BLaER1 treated with 17β-estradiol and CSF1 and Interleukin-3, amounts not matched to agents 10 nM and 100 nM (cell line): Measurements from ENCODE around the gene ARHGAP45.
A peak's percentile ranks its signal among the peaks of the same experiment; 100 is the strongest.

Experiments used
- H3K27ac ChIP-seq, 11 experiments: shearing (Covaris generic); formaldehyde crosslinking; 2 replicates each; pipeline ENCODE4 v1.8.1; 2022
- H3K27me3 ChIP-seq, 11 experiments: shearing (Covaris generic); formaldehyde crosslinking; 2 replicates each; pipeline ENCODE4 v1.8.1; 2022
- H3K36me3 ChIP-seq, 11 experiments: shearing (Covaris generic); formaldehyde crosslinking; 2 replicates each; pipeline ENCODE4 v1.8.1; 2022
- H3K4me1 ChIP-seq, 10 experiments: shearing (Covaris generic); formaldehyde crosslinking; 2 replicates each; pipeline ENCODE4 v1.8.1; 2022
- H3K4me2 ChIP-seq, 11 experiments: shearing (Covaris generic); formaldehyde crosslinking; 2 replicates each; pipeline ENCODE4 v1.8.1; 2022
- H3K4me3 ChIP-seq, 10 experiments: shearing (Covaris generic); formaldehyde crosslinking; 2 replicates each; pipeline ENCODE4 v1.8.1; 2022
- H3K9ac ChIP-seq, 11 experiments: shearing (Covaris generic); formaldehyde crosslinking; 2 replicates each; pipeline ENCODE4 v1.8.1; 2022
- H3K9me3 ChIP-seq, 11 experiments: shearing (Covaris generic); formaldehyde crosslinking; replicated peaks in 1 of 11; 2 replicates each; pipeline ENCODE4 v1.8.1; 2022
- H4K20me1 ChIP-seq, 11 experiments: shearing (Covaris generic); formaldehyde crosslinking; 2 replicates each; pipeline ENCODE4 v1.8.1; 2022
- Cebpa-rat ChIP-seq, 11 experiments: shearing (Covaris generic); IDR thresholded peaks; 2 replicates each; pipeline ENCODE4 v1.8.1; 2022

Gene ARHGAP45, protein sequence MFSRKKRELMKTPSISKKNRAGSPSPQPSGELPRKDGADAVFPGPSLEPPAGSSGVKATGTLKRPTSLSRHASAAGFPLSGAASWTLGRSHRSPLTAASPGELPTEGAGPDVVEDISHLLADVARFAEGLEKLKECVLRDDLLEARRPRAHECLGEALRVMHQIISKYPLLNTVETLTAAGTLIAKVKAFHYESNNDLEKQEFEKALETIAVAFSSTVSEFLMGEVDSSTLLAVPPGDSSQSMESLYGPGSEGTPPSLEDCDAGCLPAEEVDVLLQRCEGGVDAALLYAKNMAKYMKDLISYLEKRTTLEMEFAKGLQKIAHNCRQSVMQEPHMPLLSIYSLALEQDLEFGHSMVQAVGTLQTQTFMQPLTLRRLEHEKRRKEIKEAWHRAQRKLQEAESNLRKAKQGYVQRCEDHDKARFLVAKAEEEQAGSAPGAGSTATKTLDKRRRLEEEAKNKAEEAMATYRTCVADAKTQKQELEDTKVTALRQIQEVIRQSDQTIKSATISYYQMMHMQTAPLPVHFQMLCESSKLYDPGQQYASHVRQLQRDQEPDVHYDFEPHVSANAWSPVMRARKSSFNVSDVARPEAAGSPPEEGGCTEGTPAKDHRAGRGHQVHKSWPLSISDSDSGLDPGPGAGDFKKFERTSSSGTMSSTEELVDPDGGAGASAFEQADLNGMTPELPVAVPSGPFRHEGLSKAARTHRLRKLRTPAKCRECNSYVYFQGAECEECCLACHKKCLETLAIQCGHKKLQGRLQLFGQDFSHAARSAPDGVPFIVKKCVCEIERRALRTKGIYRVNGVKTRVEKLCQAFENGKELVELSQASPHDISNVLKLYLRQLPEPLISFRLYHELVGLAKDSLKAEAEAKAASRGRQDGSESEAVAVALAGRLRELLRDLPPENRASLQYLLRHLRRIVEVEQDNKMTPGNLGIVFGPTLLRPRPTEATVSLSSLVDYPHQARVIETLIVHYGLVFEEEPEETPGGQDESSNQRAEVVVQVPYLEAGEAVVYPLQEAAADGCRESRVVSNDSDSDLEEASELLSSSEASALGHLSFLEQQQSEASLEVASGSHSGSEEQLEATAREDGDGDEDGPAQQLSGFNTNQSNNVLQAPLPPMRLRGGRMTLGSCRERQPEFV

DNA sequence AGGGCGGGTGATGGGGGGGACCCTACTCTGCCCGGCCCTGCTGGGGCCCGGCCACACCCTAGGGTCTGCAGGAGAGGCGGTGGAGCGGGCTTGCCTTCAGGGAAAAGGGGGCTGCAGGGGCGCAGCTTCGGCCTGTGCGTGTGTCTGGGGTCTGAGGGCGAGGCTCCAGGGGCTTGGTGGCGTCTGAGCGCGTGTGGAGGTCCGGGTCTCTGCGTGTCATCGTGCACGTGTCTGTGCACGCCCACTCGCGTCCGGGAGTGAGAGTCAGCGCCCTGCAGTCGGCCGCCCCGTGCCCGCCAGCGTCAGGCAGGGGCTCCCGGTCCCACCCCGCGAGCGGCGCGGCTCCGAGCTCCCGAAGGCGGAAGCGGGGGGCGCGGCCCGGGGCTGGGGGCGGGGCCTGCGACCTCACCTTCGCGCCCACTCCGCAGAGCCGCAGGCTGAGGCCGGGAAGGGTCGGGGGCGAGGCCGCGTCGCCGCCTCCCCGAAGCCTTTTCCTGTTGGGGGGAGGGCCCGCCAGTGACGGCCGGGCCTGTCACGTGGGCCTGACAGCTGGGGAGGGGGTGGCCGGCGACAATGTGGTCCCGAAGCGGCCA is at the start of gene ARHGAP45:
Gene ARHGAP45, plus strand, starts transcription at position 420 of the 593 bp plus-strand sequence. CDS start 239 bp downstream, outside the sequence.
- H3K4me1 ChIP-seq, result peaks cover 58 to 77% (median 69%) of the 10 kb centered on the region in 10 experiments
- H3K4me3 ChIP-seq, result peak within 1 kb of the TSS; percentile 91 to 100 (median 96)
- 0 out of 22 replicates have a peak, but pooled peaks cover 0 to 4% (median 0%) of the 10 kb centered on the region in 11 experiments for H3K27me3 ChIP-seq
- H4K20me1 ChIP-seq, result peaks cover 14 to 37% (median 27%) of the 10 kb centered on the region in 11 experiments; a peak in 21 of 22 replicates
- peak within 1 kb of the TSS; percentile 88 to 100 (median 97) for H3K4me2 ChIP-seq
- H3K9ac ChIP-seq, result peak within 1 kb of the TSS; percentile 88 to 99 (median 96)
- 0 out of 22 replicates have a peak, but pooled peaks cover 0 to 5% (median 0%) of the 10 kb centered on the region in 11 experiments for H3K9me3 ChIP-seq
- peak within 1 kb of the TSS; percentile 71 to 99 (median 96) for H3K27ac ChIP-seq
- peaks cover 31 to 37% (median 36%) of the 10 kb centered on the region in 11 experiments for H3K36me3 ChIP-seq
- TF ChIP-seq Cebpa-rat (IDR thresholded peaks at IDR 0.05), result no peak

DNA sequence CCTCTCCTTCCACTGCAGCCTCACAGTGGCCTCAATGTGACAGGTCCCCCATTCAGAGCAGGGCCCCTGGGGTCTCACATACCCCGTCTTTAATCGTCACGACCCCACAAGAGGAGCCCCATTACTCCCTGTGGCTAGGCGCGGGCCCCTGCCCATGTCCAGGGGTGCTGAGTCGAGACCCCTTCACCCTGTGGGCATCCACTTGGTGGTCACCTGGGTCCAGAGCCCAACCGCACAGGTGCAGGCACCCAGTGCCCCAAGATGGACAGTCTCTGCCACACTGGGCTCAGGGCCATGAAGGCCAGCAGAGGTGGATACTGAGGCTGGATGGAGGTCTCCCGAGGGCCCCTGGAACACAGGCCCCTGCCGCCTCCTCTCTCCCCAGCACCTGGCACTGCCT is 49.1 kb upstream of the ARHGAP45 start:
- peak overlapping the region in 7 of 10 experiments; percentile 2 to 97 (median 86); a peak in 7 of 20 replicates for H3K4me3 ChIP-seq
- no peak for TF ChIP-seq Cebpa-rat (IDR thresholded peaks at IDR 0.05)
- peak overlapping the region in 7 of 11 experiments; percentile 8 to 95 (median 37); a peak in 10 of 22 replicates for H3K27ac ChIP-seq
- H3K9ac ChIP-seq, result peak overlapping the region; percentile 95 to 100 (median 98); a peak in 21 of 22 replicates
- H3K36me3 ChIP-seq, result peaks cover 35 to 69% (median 55%) of the 10 kb centered on the region in 11 experiments
- peaks cover 75 to 79% (median 76%) of the 10 kb centered on the region in 11 experiments for H4K20me1 ChIP-seq
- no peaks in the 10 kb centered on the region for H3K27me3 ChIP-seq
- peak overlapping the region; percentile 90 to 100 (median 99) for H3K4me2 ChIP-seq
- H3K4me1 ChIP-seq, result peaks cover 37 to 49% (median 45%) of the 10 kb centered on the region in 10 experiments
- H3K9me3 ChIP-seq, result no peaks in the 10 kb centered on the region

DNA sequence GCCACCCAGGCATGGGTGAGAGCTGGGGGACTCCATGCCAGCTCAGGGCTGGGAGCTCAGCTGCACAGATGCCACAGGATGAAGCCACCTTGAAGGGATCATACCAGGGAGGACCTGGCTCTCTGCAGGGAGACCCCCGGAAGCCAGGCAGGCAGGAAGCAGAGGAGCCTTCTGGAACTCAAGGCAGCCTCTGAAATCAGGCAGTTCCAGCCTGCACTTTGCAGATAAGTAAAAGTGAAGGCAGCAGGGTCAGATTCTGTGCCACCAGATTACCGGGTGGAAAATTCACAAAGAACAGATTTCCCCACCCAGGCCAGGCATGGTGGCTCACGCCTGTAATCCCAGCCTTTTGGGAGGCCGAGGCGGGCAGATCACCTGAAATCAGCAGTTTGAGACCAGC is 48.6 kb upstream of the ARHGAP45 start:
- H3K9ac ChIP-seq, result peak overlapping the region; percentile 95 to 100 (median 98)
- H3K4me2 ChIP-seq, result peak overlapping the region; percentile 90 to 100 (median 99)
- peak overlapping the region in 7 of 11 experiments; percentile 8 to 95 (median 44); a peak in 11 of 22 replicates for H3K27ac ChIP-seq
- H3K4me3 ChIP-seq, result peak overlapping the region in 8 of 10 experiments; percentile 6 to 100 (median 97); a peak in 8 of 20 replicates
- no peaks in the 10 kb centered on the region for H3K27me3 ChIP-seq
- peaks cover 30 to 64% (median 50%) of the 10 kb centered on the region in 11 experiments for H3K36me3 ChIP-seq
- peaks cover 37 to 49% (median 46%) of the 10 kb centered on the region in 10 experiments for H3K4me1 ChIP-seq
- peaks cover 70 to 74% (median 71%) of the 10 kb centered on the region in 11 experiments for H4K20me1 ChIP-seq
- H3K9me3 ChIP-seq, result no peaks in the 10 kb centered on the region
- TF ChIP-seq Cebpa-rat (IDR thresholded peaks at IDR 0.05), result no peak

DNA sequence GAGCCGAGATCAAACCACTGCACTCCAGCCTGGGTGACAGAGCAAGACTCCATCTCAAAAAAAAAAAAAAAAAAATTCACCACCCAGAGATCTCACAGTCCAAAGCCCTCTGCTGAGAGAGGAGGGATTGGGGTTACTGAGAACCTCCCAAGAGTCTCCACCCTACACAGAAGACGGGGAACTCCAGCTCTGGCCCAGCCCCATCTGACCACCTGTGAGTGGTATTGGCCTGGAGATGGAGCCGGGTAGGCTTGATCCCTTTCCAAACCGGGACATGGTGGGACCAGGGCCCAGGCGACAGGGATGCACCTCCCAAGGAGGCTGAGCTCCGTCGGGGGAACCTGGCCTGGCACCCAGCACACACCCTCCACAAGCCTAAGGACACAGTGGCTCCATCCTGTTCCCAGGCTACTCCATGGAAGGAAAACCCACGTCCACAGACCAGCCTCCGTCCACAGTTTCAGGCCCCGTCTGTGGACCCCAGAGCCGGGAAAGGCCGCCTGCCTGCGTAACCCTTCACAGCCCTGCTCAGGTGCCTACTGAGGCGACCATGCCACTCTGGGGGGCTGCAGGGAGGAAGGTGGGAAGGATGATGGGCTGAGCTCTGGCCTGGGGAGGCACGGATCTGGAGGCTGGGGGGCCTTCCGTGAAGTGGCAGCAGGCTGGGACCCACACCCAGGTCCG is 47.9 kb upstream of the ARHGAP45 start:
- H3K9me3 ChIP-seq, result no peaks in the 10 kb centered on the region
- H3K9ac ChIP-seq, result peak overlapping the region; percentile 95 to 100 (median 98)
- H3K27me3 ChIP-seq, result no peaks in the 10 kb centered on the region
- H3K4me1 ChIP-seq, result peaks cover 37 to 49% (median 46%) of the 10 kb centered on the region in 10 experiments
- H3K4me2 ChIP-seq, result peak overlapping the region; percentile 90 to 100 (median 99)
- peak overlapping the region; percentile 86 to 100 (median 97) for H3K4me3 ChIP-seq
- peaks cover 64 to 67% (median 65%) of the 10 kb centered on the region in 11 experiments for H4K20me1 ChIP-seq
- no peak for TF ChIP-seq Cebpa-rat (IDR thresholded peaks at IDR 0.05)
- H3K27ac ChIP-seq, result peak overlapping the region in 7 of 11 experiments; percentile 94 to 99 (median 96); a peak in 11 of 22 replicates
- peaks cover 24 to 57% (median 43%) of the 10 kb centered on the region in 11 experiments for H3K36me3 ChIP-seq

DNA sequence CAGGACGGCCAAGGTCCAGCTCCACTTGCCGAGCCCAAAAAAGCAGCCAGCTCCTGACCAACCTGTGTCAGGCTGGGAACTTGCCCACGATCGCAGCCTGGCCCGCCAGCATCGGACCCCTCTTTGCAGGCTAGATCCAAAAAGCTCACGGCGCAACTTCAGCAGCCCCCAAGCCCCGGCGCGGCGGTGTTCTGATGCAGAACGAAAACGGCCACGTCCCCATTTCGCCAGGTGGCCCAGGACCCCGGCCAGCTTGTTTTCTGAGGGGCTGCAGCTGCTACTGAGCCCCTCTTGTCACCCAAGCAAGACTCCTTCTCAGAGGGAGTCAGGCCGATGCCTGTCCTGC is 47.4 kb upstream of the ARHGAP45 start:
- H3K4me3 ChIP-seq, result peak overlapping the region; percentile 86 to 100 (median 97)
- peaks cover 37 to 49% (median 46%) of the 10 kb centered on the region in 10 experiments for H3K4me1 ChIP-seq
- H3K9ac ChIP-seq, result peak overlapping the region; percentile 95 to 100 (median 98)
- TF ChIP-seq Cebpa-rat (IDR thresholded peaks at IDR 0.05), result no peak
- H4K20me1 ChIP-seq, result peaks cover 59 to 62% (median 59%) of the 10 kb centered on the region in 11 experiments
- H3K27ac ChIP-seq, result peak overlapping the region; percentile 94 to 99 (median 97); a peak in 18 of 22 replicates
- no peaks in the 10 kb centered on the region for H3K9me3 ChIP-seq
- no peaks in the 10 kb centered on the region for H3K27me3 ChIP-seq
- peak overlapping the region; percentile 90 to 100 (median 99) for H3K4me2 ChIP-seq
- peaks cover 18 to 52% (median 38%) of the 10 kb centered on the region in 11 experiments for H3K36me3 ChIP-seq

DNA sequence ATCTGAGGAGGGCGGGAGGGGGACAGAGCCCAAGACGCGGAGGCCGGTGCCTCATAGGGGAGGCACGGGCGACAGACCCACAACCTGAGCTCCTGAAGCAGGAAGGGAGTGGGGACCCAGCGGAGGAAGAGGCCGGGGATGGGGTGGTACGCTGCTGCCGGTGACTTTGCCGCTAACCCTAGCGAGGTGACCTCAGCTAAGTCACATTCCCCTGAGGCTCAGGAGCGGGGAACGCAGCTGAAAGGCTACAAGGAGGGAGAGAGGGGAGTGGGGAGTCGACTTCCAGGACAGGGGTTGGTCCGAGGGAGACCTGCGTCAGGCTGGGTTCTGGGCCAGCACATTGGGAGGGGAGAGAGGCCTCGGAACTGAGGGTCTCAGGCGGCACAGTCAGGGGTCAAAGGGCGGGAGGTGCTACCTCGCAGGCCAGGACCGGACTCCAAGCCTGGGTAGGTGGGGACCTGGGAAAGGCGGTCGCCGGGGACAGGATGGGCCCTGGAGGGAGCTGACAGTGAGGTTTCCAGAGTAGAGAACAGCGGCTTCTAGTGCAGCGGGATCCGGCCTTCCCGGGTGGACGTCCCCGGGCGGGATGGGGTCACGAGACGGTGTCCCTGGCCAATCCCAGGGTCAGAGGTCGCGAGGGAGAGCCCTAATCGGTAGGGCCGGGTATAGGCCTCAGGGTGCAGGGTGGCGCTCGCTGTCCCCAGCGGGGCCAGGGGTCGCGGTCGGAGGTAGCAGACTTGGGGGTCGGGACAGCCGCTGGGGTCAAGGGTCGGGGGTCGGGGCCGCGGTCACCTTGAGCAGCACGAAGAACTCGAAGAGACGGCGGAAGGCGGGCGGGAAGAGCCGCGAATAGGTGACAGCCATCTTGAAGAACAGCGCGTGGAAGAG is 46.7 kb upstream of the ARHGAP45 start:
- Histone ChIP-seq H3K27me3 (no peaks in the 10 kb centered on the region), H3K27ac (peak overlapping the region; percentile 94 to 99 (median 97)), H3K9ac (peak overlapping the region; percentile 95 to 100 (median 98)), H3K36me3 (peaks cover 12 to 46% (median 32%) of the 10 kb centered on the region in 11 experiments; a peak in 21 of 22 replicates), H3K4me3 (peak overlapping the region; percentile 86 to 100 (median 97)), H3K4me1 (peaks cover 37 to 49% (median 46%) of the 10 kb centered on the region in 10 experiments), H3K4me2 (peak overlapping the region; percentile 90 to 100 (median 99)), H3K9me3 (no peaks in the 10 kb centered on the region), H4K20me1 (peaks cover 52 to 56% (median 53%) of the 10 kb centered on the region in 11 experiments)
- no peak for TF ChIP-seq Cebpa-rat (IDR thresholded peaks at IDR 0.05)
